MM.1S (cell line): ENCODE measurements around the gene DACT3.

Experiments
- DNase-seq: peaks from one replicate; pipeline ENCODE4 v3.0.0-alpha.2; 2015
- H2AFZ ChIP-seq: fragments of 300-600 bp; sonication (generic); 2 replicates; pipeline ENCODE4 v1.6.0; 2016; ENCODE audit warnings: antibody characterized with exemption, low read length
- H3F3A ChIP-seq: fragments of 300-600 bp; sonication (generic); 2 replicates; pipeline ENCODE4 v1.6.1; 2016; ENCODE audit warnings: mild to moderate bottlenecking, antibody characterized with exemption, low read length, moderate library complexity, mixed read lengths; ENCODE audit not compliant: insufficient read depth
- H3K27ac ChIP-seq: fragments of 300-600 bp; sonication (generic); 2 replicates; pipeline ENCODE4 v1.5.1; 2016; ENCODE audit warnings: mild to moderate bottlenecking, low read length
- H3K27me3 ChIP-seq: fragments of 300-600 bp; sonication (generic); replicated peaks from 2 replicates; pipeline ENCODE4 v1.6.0; 2016; ENCODE audit warnings: low read length; ENCODE audit not compliant: insufficient read depth
- H3K36me3 ChIP-seq: fragments of 300-600 bp; sonication (generic); replicated peaks from 2 replicates; pipeline ENCODE4 v1.6.1; 2016; ENCODE audit warnings: mild to moderate bottlenecking, low read length, mixed read lengths; ENCODE audit not compliant: insufficient read depth
- H3K4me1 ChIP-seq: fragments of 300-600 bp; sonication (generic); 2 replicates; pipeline ENCODE4 v1.6.1; 2016; ENCODE audit warnings: low read length, mixed read lengths
- H3K4me2 ChIP-seq: fragments of 300-600 bp; sonication (generic); 2 replicates; pipeline ENCODE4 v1.6.0; 2016; ENCODE audit warnings: low read depth, low read length
- H3K4me3 ChIP-seq: fragments of 300-600 bp; sonication (generic); 2 replicates; pipeline ENCODE4 v1.5.1; 2016; ENCODE audit warnings: low read length, mixed read lengths
- H3K79me2 ChIP-seq: fragments of 300-600 bp; sonication (generic); 2 replicates; pipeline ENCODE4 v1.6.1; 2016; ENCODE audit warnings: mixed run types, low read length, mixed read lengths
- H3K9ac ChIP-seq: fragments of 300-600 bp; sonication (generic); 2 replicates; pipeline ENCODE4 v1.6.1; 2016; ENCODE audit warnings: low read length, mixed read lengths
- H3K9me2 ChIP-seq: fragments of 300-600 bp; sonication (generic); replicated peaks from 2 replicates; pipeline ENCODE4 v1.6.1; 2016; ENCODE audit warnings: mild to moderate bottlenecking, low read length, mixed read lengths; ENCODE audit not compliant: insufficient read depth
- H3K9me3 ChIP-seq: fragments of 300-600 bp; sonication (generic); replicated peaks from 2 replicates; pipeline ENCODE4 v1.6.1; 2016; ENCODE audit warnings: mild to moderate bottlenecking, low read length, mixed read lengths; ENCODE audit not compliant: insufficient read depth
- H4K20me1 ChIP-seq: fragments of 300-600 bp; sonication (generic); 2 replicates; pipeline ENCODE4 v1.6.1; 2016; ENCODE audit warnings: mild to moderate bottlenecking, low read length, moderate library complexity, mixed read lengths; ENCODE audit not compliant: insufficient read depth
- CTCF ChIP-seq: fragments of 300-600 bp; sonication (generic); IDR thresholded peaks from 2 replicates; pipeline ENCODE4 v1.5.1; 2016; ENCODE audit warnings: antibody characterized with exemption, low read length, mixed read lengths
- EZH2 ChIP-seq: fragments of 300-600 bp; sonication (generic); optimal IDR thresholded peaks from 2 replicates; pipeline ENCODE3; 2017; ENCODE audit warnings: low read depth, mild to moderate bottlenecking, antibody characterized with exemption, low read length, mixed read lengths
- EZH2phosphoT487 ChIP-seq: fragments of 300-600 bp; sonication (generic); IDR thresholded peaks from 2 replicates; pipeline ENCODE4 v1.6.1; 2018; ENCODE audit warnings: antibody characterized with exemption, low read length

The DACT3 gene

DNA sequence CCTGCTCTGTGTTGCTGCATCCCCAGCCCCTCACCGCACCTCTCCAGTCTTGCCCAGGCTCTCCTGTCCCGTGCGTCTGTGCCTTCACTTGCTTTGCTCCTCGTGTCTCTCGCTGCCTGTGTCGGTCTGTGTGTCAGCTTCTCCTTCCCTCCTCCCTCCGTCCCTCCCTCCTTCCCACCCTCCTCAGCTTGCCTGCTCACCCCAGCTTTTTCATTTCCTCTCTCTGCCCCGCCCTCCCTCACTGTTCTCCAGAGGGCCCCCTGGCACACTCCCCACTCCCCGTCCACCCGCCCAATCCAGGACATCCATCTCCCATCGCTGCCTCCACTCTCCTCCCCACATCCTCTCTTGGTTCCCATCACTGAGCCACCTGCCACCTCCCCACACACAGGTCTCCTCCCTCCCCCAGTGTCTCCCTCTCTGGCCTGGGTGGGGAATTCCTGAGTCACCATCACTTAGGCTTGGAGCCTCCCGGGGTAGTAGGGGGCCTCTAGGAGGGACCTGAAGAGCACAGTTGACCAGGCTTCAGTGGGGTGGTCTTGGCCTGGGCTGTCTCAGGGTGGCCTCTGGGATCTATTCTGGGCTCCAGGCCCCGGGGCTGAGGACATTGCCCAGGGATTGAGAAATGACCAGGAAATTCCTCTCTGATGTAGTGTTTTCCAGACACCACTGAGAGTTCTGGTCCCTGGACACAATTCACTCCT is 35.9 kb downstream of the DACT3 start, which contains the start of gene PTGIR:
TSS of gene PTGIR (minus strand) at position 132 of the 704 bp plus-strand sequence. CDS start 864 bp downstream, outside the sequence.
- H3K27ac ChIP-seq = no peak within 1 kb of the TSS
- H3K79me2 ChIP-seq = no peaks in the 10 kb centered on the region
- no peaks in the 10 kb centered on the region for H3K4me1 ChIP-seq
- H3K4me3 ChIP-seq = no peak within 1 kb of the TSS
- H2AFZ ChIP-seq = no peak within 1 kb of the TSS
- DNase-seq = no peak
- H3K9ac ChIP-seq = no peak within 1 kb of the TSS
- H4K20me1 ChIP-seq = 0 out of 2 replicates have a peak, but pooled peaks cover 2% of the 10 kb centered on the region
- no peaks in the 10 kb centered on the region for H3K9me3 ChIP-seq
- no peaks in the 10 kb centered on the region for H3K36me3 ChIP-seq
- TF ChIP-seq CTCF = no peak
- no peak for TF ChIP-seq EZH2phosphoT487
- no peak for TF ChIP-seq EZH2
- H3K4me2 ChIP-seq = no peak within 1 kb of the TSS
- no peaks in the 10 kb centered on the region for H3F3A ChIP-seq
- peaks cover 88% of the 10 kb centered on the region for H3K27me3 ChIP-seq
- no peaks in the 10 kb centered on the region for H3K9me2 ChIP-seq

DNA sequence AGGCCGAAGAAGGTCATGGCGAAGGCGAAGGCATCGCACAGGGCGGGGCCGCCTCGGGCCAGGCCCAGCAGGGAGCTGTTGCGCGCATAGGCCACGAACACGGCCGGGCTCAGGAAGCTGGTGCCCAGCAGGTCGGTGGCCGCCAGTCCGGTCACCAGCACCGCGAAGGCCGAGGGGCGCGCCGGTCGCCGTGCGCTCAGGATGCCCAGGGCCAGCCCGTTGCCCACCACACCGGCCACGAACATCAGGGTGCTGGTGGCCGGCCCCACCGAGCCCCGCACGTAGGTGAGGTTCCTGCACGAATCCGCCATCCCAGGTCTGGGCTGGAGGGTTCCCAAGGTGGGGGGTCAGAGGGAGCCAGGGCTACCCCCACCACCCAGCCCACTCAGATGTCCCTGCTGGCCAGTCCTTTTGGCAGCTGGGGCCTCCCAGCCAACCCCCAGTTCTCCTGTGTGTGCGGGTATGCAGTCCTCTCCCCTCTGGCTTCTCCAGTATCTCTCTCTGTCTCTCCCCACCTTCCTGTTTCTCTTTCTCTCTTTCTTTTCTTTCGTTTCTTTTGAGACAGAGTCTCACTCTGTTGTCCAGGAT is 37.0 kb downstream of the DACT3 start:
- no peak overlapping the region for H3K4me2 ChIP-seq

GRCh38 chr19:46622118-46622446 is 38.9 kb downstream of the DACT3 start:
- Histone ChIP-seq H4K20me1 (peaks cover 2% of the 10 kb centered on the region; the same call in 1 of the 2 replicates), H3K4me1 (peaks cover 3% of the 10 kb centered on the region; the same call in 1 of the 2 replicates), H2AFZ (no peak overlapping the region), H3K27ac (no peak overlapping the region), H3K9me3 (no peaks in the 10 kb centered on the region), H3K4me2 (no peak overlapping the region), H3K4me3 (no peak overlapping the region), H3K79me2 (no peaks in the 10 kb centered on the region), H3K9ac (no peak overlapping the region), H3F3A (no peaks in the 10 kb centered on the region), H3K9me2 (no peaks in the 10 kb centered on the region), H3K27me3 (peaks cover 89% of the 10 kb centered on the region), H3K36me3 (no peaks in the 10 kb centered on the region)
- DNase-seq = no peak
- TF ChIP-seq EZH2 = no peak
- no peak for TF ChIP-seq CTCF
- no peak for TF ChIP-seq EZH2phosphoT487

More for the DNA sequence above, 37.0 kb downstream of the DACT3 start:
- Histone ChIP-seq H3K9me2 (no peaks in the 10 kb centered on the region), H3K4me1 (no peaks in the 10 kb centered on the region), H3K27me3 (peaks cover 86% of the 10 kb centered on the region), H3F3A (no peaks in the 10 kb centered on the region), H4K20me1 (peaks cover 2% of the 10 kb centered on the region; the same call in 1 of the 2 replicates), H3K27ac (no peak overlapping the region), H3K36me3 (no peaks in the 10 kb centered on the region), H3K9me3 (no peaks in the 10 kb centered on the region), H2AFZ (no peak overlapping the region), H3K79me2 (no peaks in the 10 kb centered on the region), H3K9ac (no peak overlapping the region), H3K4me3 (no peak overlapping the region)
- no peak for TF ChIP-seq EZH2
- no peak for TF ChIP-seq CTCF
- no peak for TF ChIP-seq EZH2phosphoT487
- DNase-seq = no peak
